ENCODE results near the gene NFIB.
A peak's percentile ranks its signal among the peaks of the same experiment; 100 is the strongest.

NFIB gene

GRCh38 chr9:14140096-14140697 lies 173.7 kb downstream of the NFIB start:
- Histone ChIP-seq H3K27me3 (ENCODE audit: insufficient read depth, poor library complexity, severe bottlenecking) (no peaks in the 10 kb centered on the region), H3K4me1 (ENCODE audit: insufficient read depth, poor library complexity, severe bottlenecking) (peaks cover 30% of the 10 kb centered on the region), H3K4me3 (ENCODE audit: severe bottlenecking) (no peak overlapping the region), H3K36me3 (ENCODE audit: low read depth) (peaks cover 66% of the 10 kb centered on the region), H3K9me3 (ENCODE audit: severe bottlenecking) (no peaks in the 10 kb centered on the region), H3K27ac (ENCODE audit: poor library complexity, severe bottlenecking) (no peak overlapping the region)
- TF ChIP-seq CTCF (IDR thresholded peaks at IDR 0.05; ENCODE audit: poor library complexity, severe bottlenecking): no peak
- ATAC-seq (ENCODE audit: low read depth) (no peak), DNase-seq (ENCODE audit: low spot score) (no peak)

DNA sequence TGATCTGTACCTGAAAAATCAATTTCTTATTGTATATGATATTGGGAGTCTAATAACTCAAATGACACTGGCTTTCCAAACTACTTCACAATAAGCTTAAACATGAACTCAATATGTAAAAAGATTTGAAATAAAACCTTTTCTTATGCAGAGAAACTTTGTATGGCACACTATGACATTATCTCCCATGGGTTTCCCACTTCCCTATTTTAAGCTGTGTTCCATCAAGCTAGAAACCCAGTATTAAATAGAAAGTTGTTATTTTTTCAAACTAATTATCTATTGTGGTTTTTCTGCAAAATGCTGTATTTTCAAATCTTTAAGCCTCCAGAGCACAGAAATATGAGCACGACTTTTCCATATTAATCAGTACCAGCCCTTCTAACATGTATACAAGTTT lies 174.7 kb downstream of the NFIB start:
- ATAC-seq (ENCODE audit: low read depth): no peak
- Histone ChIP-seq H3K9me3 (ENCODE audit: severe bottlenecking) (no peaks in the 10 kb centered on the region), H3K4me1 (ENCODE audit: insufficient read depth, poor library complexity, severe bottlenecking) (peaks cover 30% of the 10 kb centered on the region), H3K27ac (ENCODE audit: poor library complexity, severe bottlenecking) (no peak overlapping the region), H3K27me3 (ENCODE audit: insufficient read depth, poor library complexity, severe bottlenecking) (no peaks in the 10 kb centered on the region), H3K36me3 (ENCODE audit: low read depth) (peaks cover 67% of the 10 kb centered on the region), H3K4me3 (ENCODE audit: severe bottlenecking) (no peak overlapping the region)
- no peak for TF ChIP-seq CTCF (IDR thresholded peaks at IDR 0.05; ENCODE audit: poor library complexity, severe bottlenecking)
- DNase-seq (ENCODE audit: low spot score): no peak

GRCh38 chr9:14136646-14137370 lies 177.1 kb downstream of the NFIB start:
- no peak overlapping the region for H3K4me3 ChIP-seq (ENCODE audit: severe bottlenecking)
- H3K27ac ChIP-seq (ENCODE audit: poor library complexity, severe bottlenecking): peak overlapping the region; percentile 24
- ATAC-seq (ENCODE audit: low read depth): peak; percentile 87
- no peaks in the 10 kb centered on the region for H3K9me3 ChIP-seq (ENCODE audit: severe bottlenecking)
- H3K36me3 ChIP-seq (ENCODE audit: low read depth): peaks cover 79% of the 10 kb centered on the region
- no peak for TF ChIP-seq CTCF (IDR thresholded peaks at IDR 0.05; ENCODE audit: poor library complexity, severe bottlenecking)
- no peaks in the 10 kb centered on the region for H3K27me3 ChIP-seq (ENCODE audit: insufficient read depth, poor library complexity, severe bottlenecking)
- no peak for DNase-seq (ENCODE audit: low spot score)
- H3K4me1 ChIP-seq (ENCODE audit: insufficient read depth, poor library complexity, severe bottlenecking): peaks cover 30% of the 10 kb centered on the region

- peaks cover 83% of the 10 kb centered on the region for H3K36me3 ChIP-seq (ENCODE audit: low read depth)
- DNase-seq (ENCODE audit: low spot score) (no peak), ATAC-seq (ENCODE audit: low read depth) (no peak)
- no peak overlapping the region for H3K4me3 ChIP-seq (ENCODE audit: severe bottlenecking)
- H3K4me1 ChIP-seq (ENCODE audit: insufficient read depth, poor library complexity, severe bottlenecking): peaks cover 30% of the 10 kb centered on the region
- H3K9me3 ChIP-seq (ENCODE audit: severe bottlenecking): no peaks in the 10 kb centered on the region
- peak overlapping the region; percentile 24 for H3K27ac ChIP-seq (ENCODE audit: poor library complexity, severe bottlenecking)
- no peak for TF ChIP-seq CTCF (IDR thresholded peaks at IDR 0.05; ENCODE audit: poor library complexity, severe bottlenecking)
- H3K27me3 ChIP-seq (ENCODE audit: insufficient read depth, poor library complexity, severe bottlenecking): no peaks in the 10 kb centered on the region
Measured at GRCh38 chr9:14136047-14136635, 177.8 kb downstream of the NFIB start.

Measured in RWPE2 (cell line).